Activated B cell treated with CpG ODN at 0.5 μM for 24 hours (primary cell): ENCODE data around the gene SERPINB12. TPM values are rescaled to one million over a fixed set of nuclear protein-coding genes. Genes with fewer than 3 reads are reported as not detected.

ENCODE experiments used
- ATAC-seq: fragments of 200-7000 bp; cut with Tn5 transposase; one replicate; pipeline ENCODE4 v1.10.0; 2021; ENCODE audit warnings: low read depth, mild to moderate bottlenecking, moderate library complexity
- CTCF ChIA-PET: fragments of 350-600 bp; sonication (Branson Sonifier 250); formaldehyde crosslinking; loops from one replicate; lab custom pipeline; 2021; ENCODE audit warnings: antibody characterized with exemption; lab: Charles Lee
- POLR2A ChIA-PET: fragments of 350-600 bp; sonication (Branson Sonifier 250); formaldehyde crosslinking; loops from one replicate; lab custom pipeline; 2021; ENCODE audit warnings: antibody characterized with exemption; lab: Charles Lee
- DNase-seq: peaks from one replicate; pipeline ENCODE4 v3.0.0; 2022
- H3K27ac Mint-ChIP-seq: one replicate; pipeline ENCODE4 v1.8.0; 2020; ENCODE audit warnings: mixed read lengths
- H3K27me3 Mint-ChIP-seq: one replicate; pipeline ENCODE4 v1.8.0; 2021; ENCODE audit warnings: mixed read lengths
- H3K36me3 Mint-ChIP-seq: one replicate; pipeline ENCODE4 v1.8.0; 2021; ENCODE audit warnings: low read depth, mixed read lengths
- H3K4me1 Mint-ChIP-seq: one replicate; pipeline ENCODE4 v1.8.0; 2021; ENCODE audit warnings: mixed read lengths
- H3K4me3 Mint-ChIP-seq: one replicate; pipeline ENCODE4 v1.8.0; 2020; ENCODE audit warnings: mild to moderate bottlenecking, mixed read lengths
- H3K9me3 Mint-ChIP-seq: one replicate; pipeline ENCODE4 v1.8.0; 2020; ENCODE audit warnings: mixed read lengths
- intact Hi-C: fragments of 100-400 bp; cut with micrococcal nuclease; formaldehyde crosslinking; loops from one replicate; pipeline ENCODE4 v1.15.1; 2024
- total RNA-seq: library from RNA; stranded (reverse); gene quantifications from 2 replicates; pipeline ENCODE4 v1.2.3, GENCODE V29; 2022
- TF ChIP-seq, protein P1 (sequence below): fragments of 200-600 bp; IDR thresholded peaks from one replicate; pipeline ENCODE4 v1.8.0; 2022; ENCODE audit warnings: antibody characterized with exemption, mild to moderate bottlenecking

Gene SERPINB12
- total RNA-seq, 1 donor from 2014 or later, result not detected

DNA sequence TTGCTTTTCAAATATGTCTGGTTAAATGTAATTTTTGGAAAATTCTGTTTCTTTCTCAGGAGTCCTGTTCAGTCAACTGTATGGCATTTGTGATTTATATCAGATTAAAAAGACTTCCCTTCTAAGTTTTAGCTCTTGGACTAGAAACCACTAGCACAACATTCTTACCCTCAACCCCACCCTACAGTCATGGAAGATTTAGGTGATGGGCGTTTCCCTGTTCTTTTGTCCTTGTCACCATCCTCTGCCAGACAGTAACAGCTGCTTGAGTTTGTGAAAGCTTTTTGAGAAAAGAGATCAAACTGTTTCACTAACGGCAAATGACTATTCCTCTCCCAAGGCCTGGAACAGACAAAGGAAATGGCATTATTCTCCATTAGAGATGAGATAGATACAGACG is 33.6 kb upstream of the SERPINB12 start:
- POLR2A ChIA-PET, result no interaction called here

DNA sequence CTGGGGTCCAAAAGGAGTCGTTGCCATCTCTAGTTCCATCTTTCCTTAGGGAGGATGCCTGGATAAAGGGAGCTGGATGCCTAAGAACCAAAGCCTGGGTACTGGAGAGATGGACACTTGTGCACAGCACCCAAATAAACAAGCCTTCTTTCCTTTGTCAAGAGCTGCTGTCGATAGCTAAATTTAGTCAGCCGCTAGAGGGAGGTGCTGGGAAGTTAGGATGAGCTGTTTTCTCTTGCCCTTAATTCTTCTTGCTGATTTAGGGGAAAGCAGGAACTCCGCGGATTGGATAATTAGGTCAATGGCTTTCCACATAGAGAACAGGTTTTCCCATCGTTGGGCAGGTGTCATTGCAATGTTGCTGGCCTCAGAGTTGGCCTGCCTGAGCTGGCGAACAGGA is 30.9 kb upstream of the SERPINB12 start:
- no peak for ATAC-seq
- Mint-ChIP-seq H3K27ac (no peak overlapping the region), H3K36me3 (no peaks in the 10 kb centered on the region), H3K9me3 (no peaks in the 10 kb centered on the region), H3K4me3 (no peak overlapping the region), H3K4me1 (no peaks in the 10 kb centered on the region), H3K27me3 (peaks cover 11% of the 10 kb centered on the region)
- ChIA-PET POLR2A (no interaction called here), CTCF (interaction anchor here (0.8 to 1.2 kb wide), 3 partner anchors 9 to 495 kb away, joined by 3 to 5 read pairs (median 3); no protein-coding TSS in a partner anchor)
- no peak for DNase-seq
- TF ChIP-seq, protein P1, sequence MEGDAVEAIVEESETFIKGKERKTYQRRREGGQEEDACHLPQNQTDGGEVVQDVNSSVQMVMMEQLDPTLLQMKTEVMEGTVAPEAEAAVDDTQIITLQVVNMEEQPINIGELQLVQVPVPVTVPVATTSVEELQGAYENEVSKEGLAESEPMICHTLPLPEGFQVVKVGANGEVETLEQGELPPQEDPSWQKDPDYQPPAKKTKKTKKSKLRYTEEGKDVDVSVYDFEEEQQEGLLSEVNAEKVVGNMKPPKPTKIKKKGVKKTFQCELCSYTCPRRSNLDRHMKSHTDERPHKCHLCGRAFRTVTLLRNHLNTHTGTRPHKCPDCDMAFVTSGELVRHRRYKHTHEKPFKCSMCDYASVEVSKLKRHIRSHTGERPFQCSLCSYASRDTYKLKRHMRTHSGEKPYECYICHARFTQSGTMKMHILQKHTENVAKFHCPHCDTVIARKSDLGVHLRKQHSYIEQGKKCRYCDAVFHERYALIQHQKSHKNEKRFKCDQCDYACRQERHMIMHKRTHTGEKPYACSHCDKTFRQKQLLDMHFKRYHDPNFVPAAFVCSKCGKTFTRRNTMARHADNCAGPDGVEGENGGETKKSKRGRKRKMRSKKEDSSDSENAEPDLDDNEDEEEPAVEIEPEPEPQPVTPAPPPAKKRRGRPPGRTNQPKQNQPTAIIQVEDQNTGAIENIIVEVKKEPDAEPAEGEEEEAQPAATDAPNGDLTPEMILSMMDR, result no peak
- intact Hi-C loops, result no loop called here

More for the DNA sequence above, 33.6 kb upstream of the SERPINB12 start:
- H3K9me3 Mint-ChIP-seq, result no peaks in the 10 kb centered on the region
- no peak overlapping the region for H3K27ac Mint-ChIP-seq
- TF ChIP-seq, protein P1, result no peak
- H3K4me1 Mint-ChIP-seq, result no peaks in the 10 kb centered on the region
- H3K4me3 Mint-ChIP-seq, result no peak overlapping the region
- no peaks in the 10 kb centered on the region for H3K36me3 Mint-ChIP-seq
- CTCF ChIA-PET, result interaction anchor here (1.2 kb wide), 1 partner anchor 10 kb away, joined by 5 read pairs; no protein-coding TSS in a partner anchor
- ATAC-seq, result no peak
- intact Hi-C loops, result no loop called here
- DNase-seq, result no peak
- peaks cover 22% of the 10 kb centered on the region for H3K27me3 Mint-ChIP-seq

- Mint-ChIP-seq H3K27ac (no peak overlapping the region), H3K4me3 (no peak overlapping the region)
- POLR2A ChIA-PET, result no interaction called here
Observed at GRCh38 chr18:63514326-63514725, 27.8 kb upstream of the SERPINB12 start.

DNA sequence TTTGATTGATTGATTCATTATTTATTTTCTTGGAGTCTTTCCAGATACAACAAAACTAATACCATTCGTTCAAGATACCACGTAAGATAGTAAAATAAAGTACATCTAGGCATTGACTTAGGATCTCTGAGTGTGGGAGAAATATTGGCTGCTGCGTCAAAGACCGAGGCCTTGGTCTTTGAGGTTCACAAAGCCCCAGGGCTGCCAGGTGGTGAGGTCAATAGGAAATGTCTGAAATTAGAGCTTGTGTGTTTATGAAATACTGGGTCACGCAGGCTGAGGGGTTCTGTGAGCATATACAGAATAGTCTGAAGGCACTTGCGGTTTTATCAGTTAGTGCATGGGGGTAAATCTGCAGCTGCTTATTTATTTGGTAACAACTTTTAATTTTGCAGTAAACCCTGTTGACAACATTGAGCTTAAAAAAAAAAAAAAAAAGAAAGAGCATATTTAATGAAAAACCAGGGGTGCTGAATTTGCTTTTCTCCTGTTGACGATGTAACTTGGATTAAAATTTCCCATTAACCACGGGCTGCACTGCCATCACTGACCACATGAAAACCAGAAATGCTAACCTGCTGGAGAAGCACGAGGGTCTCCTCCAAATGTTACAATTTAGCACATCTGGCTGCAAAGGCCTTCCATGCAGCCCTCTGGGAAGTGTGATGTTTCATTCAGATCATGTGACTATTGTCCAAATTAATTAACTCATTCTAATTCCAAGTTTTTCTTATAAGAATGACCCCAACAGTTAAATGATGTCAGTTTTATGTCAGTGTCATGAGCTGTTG is 27.1 kb upstream of the SERPINB12 start:
- Mint-ChIP-seq H3K4me3 (no peak overlapping the region), H3K4me1 (peaks cover 3% of the 10 kb centered on the region), H3K27ac (no peak overlapping the region), H3K36me3 (no peaks in the 10 kb centered on the region), H3K9me3 (no peaks in the 10 kb centered on the region), H3K27me3 (peaks cover 5% of the 10 kb centered on the region)
- ATAC-seq (no peak), DNase-seq (no peak)
- POLR2A ChIA-PET, result no interaction called here
- TF ChIP-seq, protein P1, result no peak
- CTCF ChIA-PET, result interaction anchor here (0.7 to 1.1 kb wide), 2 partner anchors 9 to 11 kb away, joined by 4 to 5 read pairs; no protein-coding TSS in a partner anchor
- intact Hi-C loops, result no loop called here

More at GRCh38 chr18:63514326-63514725, 27.8 kb upstream of the SERPINB12 start:
- H3K4me1 Mint-ChIP-seq, result peaks cover 3% of the 10 kb centered on the region
- ATAC-seq, result no peak
- TF ChIP-seq, protein P1, result no peak
- no peaks in the 10 kb centered on the region for H3K36me3 Mint-ChIP-seq
- H3K27me3 Mint-ChIP-seq, result peaks cover 8% of the 10 kb centered on the region
- intact Hi-C loops, result no loop called here
- CTCF ChIA-PET, result interaction anchor here (0.7 kb wide), 1 partner anchor 8 kb away, joined by 4 read pairs; no protein-coding TSS in a partner anchor
- no peaks in the 10 kb centered on the region for H3K9me3 Mint-ChIP-seq
- DNase-seq, result no peak

GRCh38 chr18:63515801-63516200 is 26.4 kb upstream of the SERPINB12 start:
- ChIA-PET CTCF (interaction anchor here (1.1 to 4.1 kb wide), 3 partner anchors 10 to 420 kb away, joined by 4 to 48 read pairs (median 5); no protein-coding TSS in a partner anchor), POLR2A (no interaction called here)

More at GRCh38 chr18:63515801-63516200, 26.4 kb upstream of the SERPINB12 start:
- DNase-seq, result no peak
- H3K4me1 Mint-ChIP-seq, result peaks cover 3% of the 10 kb centered on the region
- H3K27me3 Mint-ChIP-seq, result peaks cover 8% of the 10 kb centered on the region
- no peak overlapping the region for H3K27ac Mint-ChIP-seq
- H3K4me3 Mint-ChIP-seq, result no peak overlapping the region
- no peaks in the 10 kb centered on the region for H3K36me3 Mint-ChIP-seq
- ATAC-seq, result no peak
- H3K9me3 Mint-ChIP-seq, result no peaks in the 10 kb centered on the region
- intact Hi-C loops, result no loop called here
- TF ChIP-seq, protein P1, result no peak
